Measurements from ENCODE around the gene SPATA31A3. TPM values are rescaled to one million over a fixed set of nuclear protein-coding genes. Genes with fewer than 3 reads are reported as not detected.

The SPATA31A3 gene
- not detected in 5 replicates for total RNA-seq (2022; extraction: Qiagen RNA extraction; ENCODE audit: low read depth)

GRCh38 chr9:66992450-66992849 is at the start of gene SPATA31A3:
TSS of gene SPATA31A3 (minus strand) at chr9:66992550. CDS start at chr9:66992521, 29 bp downstream.

Other genes starting within 250 kb of the SPATA31A3 start
- 2.0 to 2.4 TPM (median 2.2 TPM) in 5 replicates for gene ZNF658, start 91.8 kb downstream of the SPATA31A3 start, total RNA-seq (2022; extraction: Qiagen RNA extraction; ENCODE audit: low read depth)

All from A549 treated with DMSO at 1 μM for 4 hours (cell line).